ENCODE results near the gene NOC3L. TPM values are rescaled to one million over a fixed set of nuclear protein-coding genes. Genes with fewer than 3 reads are reported as not detected.

Gene NOC3L
- total RNA-seq (10 to 100 TPM; 21.7 to 29.6 (median 26.8) TPM), polyA plus RNA-seq (10 to 100 TPM in 2 of 3 donors, 1 to 10 TPM in 1; 9.8 to 12.3 (median 11.0) TPM)
- long read RNA-seq, donor 1, partial matches to known transcripts, result 6 of 7 reads
- long read RNA-seq, donor 1, other reads (novel, unspliced or antisense), result 0 of 7 reads
- long read RNA-seq, donor 2, result 0 reads

- peak; percentile 51 to 94 (median 91) for TF ChIP-seq CTCF (IDR thresholded peaks at IDR 0.05 in 8 of 11, conservative IDR thresholded peaks at IDR 0.05 in 3 of 11)
- peak; percentile 92 to 93 (median 92) for TF ChIP-seq POLR2AphosphoS5 (IDR thresholded peaks at IDR 0.05)
- peak in 1 of 3 donors; percentile 44 for TF ChIP-seq POLR2A (IDR thresholded peaks at IDR 0.05)
- H3K36me3 ChIP-seq, result peaks cover 0 to 31% (median 5%) of the 10 kb centered on the region in 6 donors
- DNase-seq, result peak; percentile 99
- H3K27me3 ChIP-seq (replicated peaks in 1 of 7), result no peaks in the 10 kb centered on the region
- H3K9me3 ChIP-seq, result no peaks in the 10 kb centered on the region
- WGBS, 5 donors, result 0 to 1% (median 1%) methylated on average over 42 to 55 of the region's 55 CpGs
- intact Hi-C loops (cut with DNase I; ENCODE audit: low total_unique reads), result no loop called here
- peak within 1 kb of the TSS; percentile 49 to 87 (median 80) for H3K27ac ChIP-seq
- H3K4me1 ChIP-seq, result peaks cover 12 to 52% (median 25%) of the 10 kb centered on the region in 6 donors
- peak within 1 kb of the TSS; percentile 63 to 91 (median 72) for H3K4me3 ChIP-seq
These were observed at the start of gene NOC3L for GRCh38 chr10:94362360-94363250. NOC3L (minus strand) TSS chr10:94362939; CDS start chr10:94362838, 101 bp downstream.

- WGBS, 5 donors, result 70 to 84% (median 80%) methylated on average over 3 of the region's 3 CpGs
- no peaks in the 10 kb centered on the region for H3K36me3 ChIP-seq
- H3K27me3 ChIP-seq (replicated peaks in 1 of 7), result peaks cover 0 to 8% (median 0%) of the 10 kb centered on the region in 7 donors
- H3K27ac ChIP-seq, result no peak overlapping the region
- H3K4me3 ChIP-seq, result no peak overlapping the region
- TF ChIP-seq CTCF (IDR thresholded peaks at IDR 0.05 in 8 of 11, conservative IDR thresholded peaks at IDR 0.05 in 3 of 11), result no peak
- peaks cover 0 to 42% (median 5%) of the 10 kb centered on the region in 6 donors for H3K4me1 ChIP-seq
- H3K9me3 ChIP-seq, result no peaks in the 10 kb centered on the region
- intact Hi-C loops (cut with DNase I; ENCODE audit: low total_unique reads), result no loop called here
- DNase-seq, result no peak
These were observed 49.7 kb upstream of the NOC3L start for GRCh38 chr10:94412449-94412848.

- H3K9me3 ChIP-seq, result no peaks in the 10 kb centered on the region
- H3K27ac ChIP-seq, result no peak overlapping the region
- peaks cover 0 to 37% (median under 1%) of the 10 kb centered on the region in 6 donors for H3K4me1 ChIP-seq
- DNase-seq, result no peak
- H3K4me3 ChIP-seq, result no peak overlapping the region
- H3K27me3 ChIP-seq (replicated peaks in 1 of 7), result peaks cover 0 to 14% (median 0%) of the 10 kb centered on the region in 7 donors
- no peaks in the 10 kb centered on the region for H3K36me3 ChIP-seq
- TF ChIP-seq POLR2AphosphoS5 (IDR thresholded peaks at IDR 0.05) (no peak), CTCF (IDR thresholded peaks at IDR 0.05 in 8 of 11, conservative IDR thresholded peaks at IDR 0.05 in 3 of 11) (no peak), POLR2A (IDR thresholded peaks at IDR 0.05) (no peak)
- intact Hi-C loops (cut with DNase I; ENCODE audit: low total_unique reads), result no loop called here
- WGBS, 5 donors, result 90 to 95% (median 93%) methylated on average over 3 of the region's 3 CpGs
These were observed 48.6 kb upstream of the NOC3L start for GRCh38 chr10:94411304-94411703.

Measured in spleen (tissue), 13 donors.